ENCODE data around the gene MS4A15.

DNA sequence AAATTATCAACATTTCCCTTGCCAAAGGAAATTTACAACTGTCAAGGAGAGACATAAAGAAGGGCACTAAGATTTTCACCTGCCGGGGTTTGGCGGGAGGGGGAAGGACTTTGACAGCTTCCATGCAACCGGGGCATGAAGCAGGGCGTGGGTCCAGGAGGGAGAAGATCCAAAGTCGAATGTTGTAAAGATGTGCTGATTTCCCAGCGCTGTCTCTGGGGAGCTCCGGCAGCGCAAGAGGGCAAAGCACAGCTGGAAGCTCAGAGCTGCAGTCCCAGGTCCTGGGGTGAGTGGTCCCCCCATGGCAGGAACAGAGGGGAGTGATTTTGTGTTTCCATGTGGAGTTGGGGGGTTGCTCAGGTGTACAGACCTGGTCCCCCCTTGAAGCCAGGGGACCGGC is 28.5 kb downstream of the MS4A15 start, which contains the start of gene MS4A10:
- TF ChIP-seq CTCF (IDR thresholded peaks at IDR 0.05; ENCODE audit: insufficient read depth, low read depth, low read length) (no peak), EZH2 (IDR thresholded peaks at IDR 0.05; ENCODE audit: insufficient read depth, low read length) (no peak)

Measured in astrocyte (in vitro differentiated cells and primary cell).